ENCODE results near the gene PIBF1.

DNA sequence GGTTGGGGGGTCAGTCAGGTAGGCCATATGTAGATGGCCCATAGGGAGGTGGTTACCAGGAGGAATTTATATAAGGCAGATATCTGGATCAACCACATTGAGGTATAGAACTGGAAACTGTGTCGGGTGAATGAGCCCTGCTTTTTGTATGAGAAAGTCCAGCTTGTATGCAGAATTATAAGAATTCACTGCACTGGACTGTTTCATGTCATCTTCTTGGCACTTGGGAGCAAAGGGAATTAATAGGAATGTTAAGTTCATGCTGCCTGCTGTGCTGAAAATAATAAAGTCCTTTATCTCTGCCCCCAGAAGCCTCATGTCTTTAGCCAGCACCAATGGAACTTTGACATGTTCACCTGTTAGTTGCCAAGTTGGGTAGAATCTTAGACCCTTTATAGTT lies 41.9 kb upstream of the PIBF1 start:
- TF ChIP-seq, protein P1, sequence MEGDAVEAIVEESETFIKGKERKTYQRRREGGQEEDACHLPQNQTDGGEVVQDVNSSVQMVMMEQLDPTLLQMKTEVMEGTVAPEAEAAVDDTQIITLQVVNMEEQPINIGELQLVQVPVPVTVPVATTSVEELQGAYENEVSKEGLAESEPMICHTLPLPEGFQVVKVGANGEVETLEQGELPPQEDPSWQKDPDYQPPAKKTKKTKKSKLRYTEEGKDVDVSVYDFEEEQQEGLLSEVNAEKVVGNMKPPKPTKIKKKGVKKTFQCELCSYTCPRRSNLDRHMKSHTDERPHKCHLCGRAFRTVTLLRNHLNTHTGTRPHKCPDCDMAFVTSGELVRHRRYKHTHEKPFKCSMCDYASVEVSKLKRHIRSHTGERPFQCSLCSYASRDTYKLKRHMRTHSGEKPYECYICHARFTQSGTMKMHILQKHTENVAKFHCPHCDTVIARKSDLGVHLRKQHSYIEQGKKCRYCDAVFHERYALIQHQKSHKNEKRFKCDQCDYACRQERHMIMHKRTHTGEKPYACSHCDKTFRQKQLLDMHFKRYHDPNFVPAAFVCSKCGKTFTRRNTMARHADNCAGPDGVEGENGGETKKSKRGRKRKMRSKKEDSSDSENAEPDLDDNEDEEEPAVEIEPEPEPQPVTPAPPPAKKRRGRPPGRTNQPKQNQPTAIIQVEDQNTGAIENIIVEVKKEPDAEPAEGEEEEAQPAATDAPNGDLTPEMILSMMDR (conservative IDR thresholded peaks at IDR 0.05 in 1 of 2, IDR thresholded peaks at IDR 0.05 in 1 of 2; ENCODE audit: extremely low read depth in 1 of 2, insufficient read depth in 1 of 2, low read depth in 1 of 2, low read length in 2 of 2): no peak
- no peak for TF ChIP-seq EZH2 (IDR thresholded peaks at IDR 0.05; ENCODE audit: borderline replicate concordance, low read length)

Measured in mammary epithelial cell (primary cell).